Pulmonary artery endothelial cell (primary cell): ENCODE measurements around the gene HSD17B10. TPM values are rescaled to one million over a fixed set of nuclear protein-coding genes. Genes with fewer than 3 reads are reported as not detected.
A peak's percentile ranks its signal among the peaks of the same experiment; 100 is the strongest.
"Not testable (repeated sequence)": the region's sequence is repeated elsewhere in the genome, so short reads cannot be mapped to it uniquely, and the experiment has no call there.

Experiments used
- DNase-seq: peaks from one replicate; pipeline ENCODE4 v3.0.0-alpha.2; 2011; ENCODE audit warnings: low read depth, low spot score
- total RNA-seq: library from RNA; depleted of rRNA; stranded (reverse); fragments of >200 nt; gene quantifications from 2 replicates; pipeline ENCODE4 v1.2.3, GENCODE V29; 2014

HSD17B10 gene
- total RNA-seq, 1 donor from 2014 or later, result 71.6 TPM

DNA sequence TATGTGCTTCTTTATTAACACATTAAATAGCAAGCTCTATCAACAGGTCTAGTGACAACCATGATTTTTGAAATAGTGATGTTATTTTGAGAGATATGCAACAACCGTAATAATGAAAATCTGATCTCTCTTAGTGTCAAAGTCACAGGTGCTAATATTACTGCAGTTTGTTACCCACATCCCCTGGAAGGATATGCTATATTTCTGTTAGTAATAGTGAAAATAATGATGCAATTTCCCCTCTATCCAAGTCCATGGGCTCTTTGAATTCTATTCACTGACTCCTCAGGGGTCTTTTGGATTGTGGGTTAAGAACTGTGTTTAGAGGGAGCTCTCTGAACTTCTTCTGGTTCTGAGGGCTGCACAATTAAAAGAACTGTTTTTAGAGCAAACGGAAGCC, 3.0 kb upstream of the HSD17B10 start:
- no peak for DNase-seq

- DNase-seq, result peak; percentile 35
Measured at GRCh38 chrX:53435997-53436396, 1.8 kb upstream of the HSD17B10 start.

DNA sequence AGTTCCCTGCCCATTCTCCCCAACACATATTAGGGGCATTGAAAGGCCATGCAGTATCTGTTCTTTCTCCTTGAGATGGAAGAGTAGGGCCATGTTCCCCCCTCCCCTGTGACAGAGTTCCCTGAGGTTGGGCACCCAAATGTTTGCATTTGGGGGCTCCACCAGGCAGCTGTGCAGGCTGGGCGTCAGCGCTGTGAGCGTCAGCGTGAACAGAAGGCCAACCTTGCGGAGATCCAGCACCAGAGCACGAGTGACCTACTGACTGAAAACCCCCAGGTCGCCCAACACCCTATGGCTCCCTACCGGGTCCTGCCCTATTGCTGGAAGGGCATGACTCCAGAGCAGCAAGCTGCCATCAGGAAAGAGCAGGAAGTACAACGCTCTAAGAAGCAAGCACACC, 3.9 kb downstream of the HSD17B10 start:
- no peak for DNase-seq

GRCh38 chrX:53429755-53430154, 4.4 kb downstream of the HSD17B10 start:
- no peak for DNase-seq

- DNase-seq, result no peak
Measured at GRCh38 chrX:53422861-53423306, 11.3 kb downstream of the HSD17B10 start, which contains the start of gene RIBC1. Gene RIBC1 (plus strand): TSS chrX:53422873. CDS start chrX:53426277, 3,404 bp downstream.

GRCh38 chrX:53422086-53422860, 11.9 kb downstream of the HSD17B10 start, which contains the start of gene SMC1A:
Gene SMC1A (minus strand): TSS chrX:53422654. CDS start chrX:53422600, 54 bp downstream.
- DNase-seq, result peak; percentile 96

- no peak for DNase-seq
Measured at GRCh38 chrX:53421772-53422085, 12.4 kb downstream of the HSD17B10 start.

GRCh38 chrX:53421125-53421524, 13.0 kb downstream of the HSD17B10 start:
- DNase-seq, result no peak

- not testable (repeated sequence) for DNase-seq
Measured at GRCh38 chrX:53420351-53420750, 13.8 kb downstream of the HSD17B10 start.

- DNase-seq, result no peak
Measured at GRCh38 chrX:53412446-53412845, 21.7 kb downstream of the HSD17B10 start.

DNA sequence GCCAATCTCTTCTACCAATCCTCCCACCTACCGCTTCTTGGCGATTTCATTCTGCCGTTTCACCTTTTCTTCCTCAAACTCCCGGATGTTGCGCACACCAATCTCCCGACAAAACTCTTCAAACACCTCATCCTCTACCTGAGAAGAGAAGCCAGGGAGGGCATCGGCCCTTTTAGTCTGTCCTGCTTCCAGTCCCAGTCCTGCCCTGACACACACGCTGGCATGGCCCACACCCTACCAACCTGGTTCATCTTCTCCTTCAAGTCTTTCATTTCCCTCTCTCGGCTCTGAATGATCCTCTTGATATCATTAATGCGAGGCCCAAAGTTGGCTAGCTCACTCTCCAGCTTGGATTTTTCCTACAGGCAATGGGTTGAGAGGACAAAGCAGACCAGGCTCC, 30.6 kb downstream of the HSD17B10 start:
- no peak for DNase-seq

DNA sequence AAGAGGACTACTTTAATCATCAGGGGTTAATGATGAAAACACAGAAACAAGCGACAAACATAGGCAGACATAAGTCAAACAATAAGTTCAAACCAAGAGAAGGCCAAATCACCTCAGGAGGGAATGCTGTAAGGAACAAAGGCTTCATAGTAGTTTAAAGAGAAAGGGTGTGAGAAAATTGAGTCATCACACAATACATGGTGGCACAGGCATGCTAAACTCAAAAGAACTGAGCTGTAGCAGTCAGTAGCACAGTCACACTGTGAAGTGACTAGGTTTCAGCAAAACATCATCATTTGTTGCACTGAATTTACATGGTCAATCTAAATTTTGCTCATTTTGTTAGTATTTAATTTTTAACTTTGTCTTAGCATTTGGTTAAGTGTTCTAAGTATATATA, 36.0 kb downstream of the HSD17B10 start:
- DNase-seq, result no peak

- DNase-seq, result no peak
Measured at GRCh38 chrX:53395605-53396298, 38.4 kb downstream of the HSD17B10 start.

DNA sequence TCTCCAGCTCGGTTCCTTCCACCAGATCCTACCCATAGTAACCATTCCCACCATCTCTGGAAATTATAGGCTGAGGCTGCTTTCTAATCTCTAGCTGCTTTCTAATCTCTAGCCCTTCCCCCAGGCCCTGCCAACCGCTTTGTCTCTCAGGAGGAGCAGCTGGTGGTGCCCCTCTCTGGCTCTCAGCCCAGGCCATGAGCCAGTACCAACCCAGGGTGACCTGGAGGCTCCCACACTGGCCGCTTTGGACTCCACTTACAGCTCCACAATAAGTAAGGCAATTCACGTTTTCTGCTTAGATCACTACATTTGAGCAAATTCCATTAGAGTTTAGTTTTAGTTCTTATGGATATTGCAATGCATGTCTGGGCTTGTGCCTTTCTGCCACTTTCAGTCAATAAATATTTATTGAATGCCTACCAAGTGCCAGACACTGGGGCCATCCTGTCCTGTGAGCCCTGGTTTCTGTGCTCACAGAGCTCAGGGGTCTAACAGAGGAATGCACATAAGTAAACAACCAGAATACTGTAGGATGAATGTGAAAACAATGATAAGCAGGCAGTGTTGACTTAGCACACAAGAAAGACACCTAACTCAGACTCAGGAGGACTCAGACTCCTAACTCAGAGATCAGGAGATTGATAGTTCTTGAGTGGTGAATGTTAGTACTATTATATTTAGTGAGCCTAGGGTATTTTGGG, 50.6 kb downstream of the HSD17B10 start:
- no peak for DNase-seq

Other genes with a start within 250 kb of the HSD17B10 start
- 62.6 and 100 TPM in 2 replicates for gene KDM5C, start 209.2 kb downstream of the HSD17B10 start, total RNA-seq
- 3.6 and 3.9 TPM in 2 replicates for gene IQSEC2, start 152.8 kb downstream of the HSD17B10 start, total RNA-seq
- gene SMC1A, start 11.7 kb downstream of the HSD17B10 start, total RNA-seq, result 15.8 and 26.9 TPM in 2 replicates
- 0.26 and 0.32 TPM in 2 replicates for gene RIBC1, start 11.5 kb downstream of the HSD17B10 start, total RNA-seq